Measurements from ENCODE around the gene DTX3. TPM values are rescaled to one million over a fixed set of nuclear protein-coding genes. Genes with fewer than 3 reads are reported as not detected.

The DTX3 gene
- total RNA-seq, 1 experiment from 2014 or later, result 0.37 TPM

GRCh38 chr12:57600395-57600794 lies 4.2 kb upstream of the DTX3 start:
- CTCF ChIA-PET, result no interaction called here
- Histone ChIP-seq H2AFZ (ENCODE audit: low read depth, low read length, poor library complexity, severe bottlenecking) (no peak overlapping the region), H3K79me2 (ENCODE audit: insufficient read depth, low read length) (no peaks in the 10 kb centered on the region), H3K27ac (ENCODE audit: low read depth, low read length) (no peak overlapping the region), H3K9ac (ENCODE audit: low read length) (no peak overlapping the region), H4K20me1 (ENCODE audit: insufficient read depth) (no peaks in the 10 kb centered on the region), H3K4me1 (ENCODE audit: control insufficient read depth in 1 of 2, insufficient read depth in 2 of 2, low read length in 2 of 2) (peaks cover 2 to 6% of the 10 kb centered on the region in 2 experiments; a peak in 2 of 4 replicates), H3K9me3 (ENCODE audit: control insufficient read depth in 1 of 2, insufficient read depth in 1 of 2, low read depth in 1 of 2, low read length in 2 of 2) (no peaks in the 10 kb centered on the region), H3K27me3 (ENCODE audit: insufficient read depth, low read length) (no peaks in the 10 kb centered on the region), H3K9me2 (ENCODE audit: insufficient read depth) (no peaks in the 10 kb centered on the region), H3K4me3 (replicated peaks in 1 of 2; ENCODE audit: low read depth in 1 of 2, low read length in 2 of 2) (no peak overlapping the region), H3K4me2 (ENCODE audit: low read length) (no peak overlapping the region), H3K36me3 (ENCODE audit: control insufficient read depth in 1 of 2, insufficient read depth in 2 of 2, low read length in 2 of 2) (peaks cover 15 to 34% of the 10 kb centered on the region in 2 experiments; a peak in 3 of 4 replicates)
- TF ChIP-seq EZH2phosphoT487 (IDR thresholded peaks at IDR 0.05; ENCODE audit: borderline replicate concordance), result no peak
- TF ChIP-seq ELF1 (IDR thresholded peaks at IDR 0.05; ENCODE audit: borderline replicate concordance, low read depth), result no peak
- no peak for TF ChIP-seq ZBTB33 (IDR thresholded peaks at IDR 0.05; ENCODE audit: extremely low read depth, insufficient replicate concordance, low read length)
- no peak for TF ChIP-seq JUND (IDR thresholded peaks at IDR 0.05)
- TF ChIP-seq POLR2AphosphoS5 (IDR thresholded peaks at IDR 0.05; ENCODE audit: low read depth, low read length), result no peak
- TF ChIP-seq CTCF (IDR thresholded peaks at IDR 0.05 in 2 of 3, conservative IDR thresholded peaks at IDR 0.05 in 1 of 3; ENCODE audit: borderline replicate concordance in 1 of 3, insufficient read depth in 1 of 3, low read depth in 2 of 3, low read length in 2 of 3), result no peak
- ATAC-seq, result no peak
- POLR2A ChIA-PET, result no interaction called here
- intact Hi-C loops (cut with micrococcal nuclease), result no loop called here
- RAD21 ChIA-PET (ENCODE audit: low non-redundant PET in 1 of 2, low total read pairs in 2 of 2, uncharacterized antibody in 2 of 2, unreplicated experiment in 2 of 2), result no interaction called here
- no TSS peak for BruUV-seq (replicated peaks)
- DNase-seq (ENCODE audit: low read depth, low spot score), result no peak

Measured in HCT116 (cell line).